ENCODE measurements around the gene PCNA.
A peak's percentile ranks its signal among the peaks of the same experiment; 100 is the strongest.
"Not testable (repeated sequence)": the region's sequence is repeated elsewhere in the genome, so short reads cannot be mapped to it uniquely, and the experiment has no call there.

The PCNA gene

GRCh38 chr20:5095454-5095853 is 24.3 kb downstream of the PCNA start:
- no peak for DNase-seq

DNA sequence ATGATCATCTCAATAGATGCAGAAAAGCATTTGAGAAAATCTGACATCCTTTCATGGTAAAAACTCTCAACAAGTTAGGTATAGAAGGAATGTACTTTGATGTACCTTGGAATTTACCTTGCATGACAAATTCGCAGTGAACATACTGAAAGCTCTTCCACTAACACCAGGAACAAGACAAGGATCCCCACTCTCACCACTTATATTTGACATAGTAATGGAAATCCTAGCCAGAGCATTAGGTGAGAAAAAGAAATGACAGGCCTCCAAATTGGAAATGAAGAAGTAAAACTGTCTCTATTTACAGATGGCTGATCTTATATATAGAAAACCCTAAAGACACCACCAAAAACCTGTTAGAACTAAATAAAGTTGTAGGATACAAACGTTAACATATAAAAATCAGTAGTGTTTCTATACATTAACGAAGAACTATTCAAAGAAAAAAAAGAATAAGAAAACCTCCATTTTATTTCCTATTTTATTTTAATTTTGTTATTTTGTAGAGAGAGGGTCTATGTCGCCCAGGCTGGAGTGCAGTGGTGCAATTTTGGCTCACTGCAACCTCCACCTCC is 26.9 kb downstream of the PCNA start:
- DNase-seq, result no peak

- no peak for DNase-seq
Observed at GRCh38 chr20:5091902-5092301, 27.9 kb downstream of the PCNA start.

GRCh38 chr20:5090191-5090590 is 29.6 kb downstream of the PCNA start:
- DNase-seq, result no peak

GRCh38 chr20:5088688-5089087 is 31.1 kb downstream of the PCNA start:
- no peak for DNase-seq

GRCh38 chr20:5085380-5085779 is 34.4 kb downstream of the PCNA start:
- no peak for DNase-seq

GRCh38 chr20:5080384-5080877 is 39.3 kb downstream of the PCNA start:
- no peak for DNase-seq

DNA sequence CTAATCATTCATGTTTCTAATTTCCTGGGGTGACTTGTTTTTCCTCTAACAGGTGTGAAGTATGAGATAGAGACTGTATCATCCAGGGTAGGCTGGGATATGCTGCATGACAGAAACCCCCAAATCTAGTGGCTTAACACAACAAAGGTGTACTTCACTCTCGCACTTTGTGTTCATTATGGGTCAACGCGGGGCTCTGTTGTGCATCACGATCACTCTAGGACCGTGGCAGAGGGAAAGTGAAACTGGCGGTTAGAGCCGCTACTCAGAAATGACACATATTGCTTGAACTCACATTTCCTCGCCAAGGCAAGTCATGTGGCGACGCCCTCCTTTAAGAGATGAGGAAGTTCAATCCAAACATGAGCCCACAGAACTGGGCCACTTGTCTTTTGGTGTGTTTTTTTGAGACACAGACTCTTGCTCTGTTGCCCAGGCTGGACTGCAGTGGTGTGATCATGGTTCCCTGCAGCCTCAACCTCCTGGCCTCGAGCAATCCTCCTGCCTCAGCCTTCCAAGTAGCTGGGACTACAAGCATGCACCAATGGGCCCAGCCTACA is 41.3 kb downstream of the PCNA start:
- DNase-seq, result peak; percentile 69 to 71

DNA sequence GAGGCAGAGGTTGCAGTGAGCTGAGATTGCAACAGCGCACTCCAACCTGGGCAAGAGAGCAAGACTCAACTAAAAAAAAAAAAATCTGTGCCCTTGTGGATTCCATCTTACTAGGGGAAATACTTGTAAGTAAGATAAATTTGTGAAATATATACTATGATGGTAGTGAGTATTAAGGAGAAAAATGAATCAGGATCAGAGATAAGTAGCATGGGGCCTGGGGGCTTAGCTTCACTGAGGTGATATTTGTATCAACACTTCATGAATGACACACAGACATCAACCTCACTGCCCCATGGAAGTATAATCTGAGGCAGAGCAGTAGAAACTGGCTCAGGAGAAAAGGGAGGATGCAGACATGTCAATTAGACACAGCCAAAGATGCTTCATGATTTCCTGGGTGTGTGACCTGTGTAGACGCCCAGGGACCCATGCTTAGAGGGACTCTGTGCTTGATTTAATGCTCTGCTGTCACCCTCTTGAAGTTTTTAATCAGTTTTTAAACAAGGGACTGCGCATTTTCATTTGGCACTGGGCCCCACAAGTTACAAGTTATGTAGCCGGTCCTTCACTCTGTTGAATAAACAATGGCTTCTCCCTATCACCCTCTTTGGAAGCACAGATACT is 41.9 kb downstream of the PCNA start:
- DNase-seq, result peak in 1 of 2 donors; percentile 13

GRCh38 chr20:5076913-5077312 is 42.8 kb downstream of the PCNA start:
- not testable (repeated sequence) for DNase-seq

DNA sequence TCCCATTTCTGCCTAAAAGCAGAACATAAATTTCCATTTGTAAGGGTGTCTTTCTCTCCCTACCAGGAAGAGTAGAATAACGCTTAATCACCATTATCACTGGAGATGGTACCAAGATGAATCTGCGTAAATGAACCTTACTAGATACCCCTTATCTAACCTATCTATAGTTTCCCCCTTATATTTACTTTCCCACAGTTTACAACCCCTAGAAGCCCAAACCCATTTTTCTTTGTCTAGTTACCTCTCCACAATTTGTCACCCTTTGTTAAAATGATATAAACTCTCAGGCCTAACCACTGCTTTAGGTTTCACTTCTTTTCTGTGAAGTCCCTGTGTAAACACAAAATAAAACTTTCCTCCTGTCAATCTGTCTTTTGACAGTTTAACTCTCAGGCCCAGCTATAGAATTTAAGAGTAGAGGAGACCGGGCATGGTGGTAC is 45.5 kb downstream of the PCNA start:
- no peak for DNase-seq

GRCh38 chr20:5073660-5074231 is 46.0 kb downstream of the PCNA start:
- DNase-seq, result no peak

DNA sequence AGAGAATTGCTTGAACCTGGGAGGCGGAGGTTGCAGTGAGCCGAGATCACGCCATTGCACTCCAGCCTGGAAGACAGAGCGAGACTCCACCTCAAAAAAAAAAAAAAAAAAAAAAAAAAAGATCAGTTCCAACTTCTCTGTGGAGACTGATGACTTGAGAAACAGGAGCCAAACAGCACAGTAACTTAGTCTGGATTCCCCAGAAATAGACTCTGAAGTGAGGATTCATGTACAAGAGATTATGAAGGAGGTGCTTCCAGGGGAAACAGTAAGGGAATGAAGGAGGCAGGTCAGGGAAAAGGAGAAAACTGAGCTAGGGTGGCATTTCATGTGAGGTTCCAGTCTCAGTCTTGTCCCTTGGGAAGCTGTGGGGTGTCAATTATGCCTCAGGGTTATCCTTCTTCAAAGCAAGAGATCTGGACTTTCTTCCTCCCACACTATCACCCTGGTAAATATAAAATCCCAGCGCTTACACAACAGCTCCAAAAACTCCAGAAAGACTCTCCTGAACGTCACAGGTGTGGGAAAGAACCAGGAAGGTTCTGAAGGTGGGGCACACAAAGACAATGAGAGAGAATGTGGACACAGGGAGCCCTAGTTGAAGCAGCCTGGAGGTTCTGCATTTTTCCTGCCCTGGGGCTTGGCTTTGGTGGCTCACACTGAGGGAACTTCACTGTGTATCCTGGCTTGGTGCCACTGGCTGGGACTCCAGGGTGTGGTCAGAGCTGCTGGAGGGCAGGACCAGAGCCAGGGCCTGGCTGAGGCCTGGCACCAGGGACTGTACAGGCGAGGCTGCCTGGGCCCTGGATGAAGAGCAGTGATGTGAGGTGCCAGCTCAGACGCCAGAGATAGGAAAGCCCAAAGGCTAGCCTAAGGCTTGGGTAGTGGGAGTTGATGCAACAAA is 46.8 kb downstream of the PCNA start:
- DNase-seq, result no peak

DNA sequence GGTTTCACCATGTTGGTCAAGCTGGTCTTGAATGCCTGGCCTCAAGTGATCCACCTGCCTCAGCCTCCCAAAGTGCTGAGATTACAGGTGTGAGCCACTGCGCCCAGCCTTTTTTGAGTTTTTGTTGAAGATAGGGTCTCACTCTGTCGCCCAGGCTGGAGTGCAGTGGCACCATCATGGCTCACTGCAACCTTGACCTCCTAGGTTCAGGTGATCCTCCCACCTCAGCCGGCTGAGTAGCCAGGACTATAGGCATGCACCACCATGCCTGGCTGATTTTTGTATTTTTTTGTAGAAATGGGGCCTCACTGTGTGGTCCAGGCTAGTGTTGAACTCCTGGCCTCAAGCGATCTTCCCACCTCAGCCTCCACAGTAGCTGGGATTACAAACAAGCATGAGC is 47.8 kb downstream of the PCNA start:
- not testable (repeated sequence) for DNase-seq

- no peak for DNase-seq
Observed at GRCh38 chr20:5070570-5070969, 49.2 kb downstream of the PCNA start.

GRCh38 chr20:5070081-5070480 is 49.7 kb downstream of the PCNA start:
- DNase-seq, result no peak

GRCh38 chr20:5069141-5069806 is 50.5 kb downstream of the PCNA start:
- no peak for DNase-seq

DNA sequence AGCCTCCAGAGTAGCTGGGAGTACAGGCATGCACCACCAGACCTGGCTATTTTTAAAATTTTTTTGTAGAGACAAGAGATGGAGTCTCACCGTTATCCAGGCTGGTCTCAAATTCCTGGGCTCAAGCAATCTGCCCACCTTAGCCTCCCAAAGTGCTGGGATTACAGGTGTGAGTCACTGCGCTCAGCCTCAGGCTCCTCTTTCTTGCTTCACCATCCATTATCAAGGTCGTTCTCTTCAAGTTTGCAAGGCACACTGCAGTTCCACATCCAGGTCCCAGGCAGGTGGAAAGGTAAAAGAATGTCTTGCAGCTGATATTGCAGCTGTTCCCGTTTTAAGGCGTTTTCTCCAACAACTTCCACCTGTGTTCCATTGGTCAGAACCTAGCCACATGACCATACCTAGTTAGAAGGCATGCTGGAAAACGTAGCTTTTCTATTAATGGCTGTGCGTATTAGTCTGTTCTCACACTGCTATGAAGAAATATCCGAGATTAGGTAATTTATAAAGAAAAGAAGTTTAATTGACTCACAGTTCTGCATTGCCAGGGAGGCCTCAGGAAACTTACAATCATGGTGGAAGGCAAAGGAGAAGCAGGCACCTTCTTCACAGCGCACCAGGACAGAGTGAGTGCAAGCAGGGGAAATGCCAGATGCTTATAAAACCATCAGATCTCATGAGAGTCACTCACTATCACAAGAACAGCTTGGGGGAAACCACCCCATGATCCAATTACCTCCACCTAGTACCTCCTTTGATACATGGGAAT is 51.7 kb downstream of the PCNA start:
- DNase-seq, result no peak

GRCh38 chr20:5065879-5066383 is 53.8 kb downstream of the PCNA start:
- DNase-seq, result no peak

GRCh38 chr20:5065166-5065878 is 54.4 kb downstream of the PCNA start:
- no peak for DNase-seq

Measured in activated CD4-positive, alpha-beta T cell treated with anti-CD3 and anti-CD28 coated beads for 4 hours (primary cell).